ENCODE data around the gene CCDC3.
"Not testable (repeated sequence)": the region's sequence is repeated elsewhere in the genome, so short reads cannot be mapped to it uniquely, and the experiment has no call there.

Gene CCDC3

DNA sequence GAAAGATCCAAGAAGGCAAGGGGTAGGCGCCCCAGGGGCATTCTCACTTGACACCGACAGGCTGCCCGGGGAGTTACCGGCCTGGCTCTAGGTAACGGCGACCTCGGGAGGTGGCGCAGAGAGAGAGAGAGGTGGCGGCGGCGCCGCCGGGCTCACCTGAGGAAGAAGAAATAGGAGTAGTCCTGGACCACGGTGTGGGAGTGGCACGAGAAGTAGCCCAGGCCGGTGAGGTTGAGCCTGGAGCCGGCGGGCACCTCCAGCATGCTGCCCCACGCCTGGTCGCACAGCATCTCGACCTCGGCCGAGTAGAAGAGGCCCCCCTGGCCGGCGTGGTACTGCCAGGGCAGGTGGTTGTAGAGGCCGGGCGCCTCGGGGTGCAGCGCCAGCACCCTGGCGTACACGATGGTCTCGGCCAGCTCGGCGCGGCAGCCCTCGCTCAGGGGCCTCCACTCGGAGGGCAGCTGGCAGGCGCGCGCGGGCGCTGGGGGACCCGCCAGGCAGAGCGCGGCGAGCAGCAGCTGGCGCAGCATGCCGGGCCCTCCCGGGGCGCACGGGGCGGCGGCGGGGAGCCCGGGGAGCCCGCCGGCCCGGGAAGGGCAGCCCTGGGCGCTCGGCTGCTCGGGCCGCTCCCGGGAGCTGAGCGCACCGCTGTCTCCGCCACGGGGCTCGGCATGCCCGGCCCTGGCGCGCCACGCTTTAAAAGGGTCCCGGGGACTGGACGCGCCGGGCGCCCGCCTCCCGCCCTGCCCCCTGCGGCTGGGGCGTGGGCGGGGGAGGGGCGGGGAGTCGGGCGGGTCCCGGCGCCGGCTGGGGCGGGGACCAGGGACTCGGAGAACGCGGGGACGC lies at the start of gene CCDC3:
Gene CCDC3, minus strand, starts transcription at position 673 of the 846 bp plus-strand sequence. Its CDS starts 143 bp downstream, at position 530.
- DNase-seq = no peak

DNA sequence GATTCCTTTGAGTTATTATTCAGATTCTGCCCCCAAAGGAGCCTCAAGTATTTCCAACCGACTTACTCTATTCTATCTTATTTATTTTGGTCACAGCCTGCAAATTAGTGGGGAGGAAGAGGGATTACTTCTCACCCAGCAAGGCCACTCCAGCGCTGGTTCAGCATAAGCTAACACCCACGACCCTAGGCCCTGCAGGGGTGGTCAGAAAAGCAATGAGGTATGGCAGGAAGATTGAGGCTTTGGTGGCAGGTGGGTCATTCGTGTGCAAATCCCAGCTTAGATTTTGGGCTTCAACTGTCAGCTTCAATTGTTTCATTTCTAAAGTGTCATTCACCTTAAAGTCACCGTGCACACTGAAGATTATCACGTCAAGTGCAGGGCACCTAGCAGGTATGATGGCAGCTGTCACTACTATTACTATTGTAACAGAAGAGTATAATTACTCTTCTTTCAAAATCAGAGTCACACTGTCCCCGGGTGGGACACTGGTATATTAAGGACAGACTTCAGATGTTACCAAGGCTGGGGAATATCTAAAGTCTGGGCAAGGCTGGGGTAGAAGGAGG lies 49.7 kb upstream of the CCDC3 start:
- DNase-seq = no peak

DNA sequence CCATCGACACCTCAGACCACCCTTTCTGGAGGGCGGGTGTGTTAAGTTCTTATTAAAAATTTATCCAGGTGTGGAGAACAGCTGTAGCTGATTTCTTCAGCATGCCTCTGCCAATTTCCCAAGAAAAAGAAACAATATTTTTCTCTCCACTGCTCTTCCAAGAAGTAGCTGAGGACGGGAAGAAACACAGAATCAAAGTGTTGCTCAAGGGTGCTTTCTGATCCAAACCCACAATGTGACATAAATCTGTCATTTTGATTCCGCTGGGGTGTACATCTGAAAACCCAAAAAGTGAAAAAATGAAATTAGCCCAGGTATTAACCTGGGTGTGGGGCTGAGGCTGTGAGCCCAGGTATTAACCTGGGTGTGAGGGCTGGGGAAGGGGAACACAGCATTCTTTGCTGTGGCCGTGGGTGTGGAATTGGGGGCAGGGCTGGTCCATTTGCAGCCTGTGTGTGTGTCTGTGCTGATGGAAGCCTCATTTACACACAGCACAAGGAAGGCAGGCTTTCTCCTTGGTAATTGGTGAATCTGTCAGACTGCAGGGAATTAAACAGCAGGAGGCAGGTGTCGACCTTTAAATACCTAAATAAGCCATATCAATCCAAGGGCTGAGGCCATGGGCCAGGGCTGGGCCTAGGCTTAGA lies 48.4 kb upstream of the CCDC3 start:
- no peak for DNase-seq

DNA sequence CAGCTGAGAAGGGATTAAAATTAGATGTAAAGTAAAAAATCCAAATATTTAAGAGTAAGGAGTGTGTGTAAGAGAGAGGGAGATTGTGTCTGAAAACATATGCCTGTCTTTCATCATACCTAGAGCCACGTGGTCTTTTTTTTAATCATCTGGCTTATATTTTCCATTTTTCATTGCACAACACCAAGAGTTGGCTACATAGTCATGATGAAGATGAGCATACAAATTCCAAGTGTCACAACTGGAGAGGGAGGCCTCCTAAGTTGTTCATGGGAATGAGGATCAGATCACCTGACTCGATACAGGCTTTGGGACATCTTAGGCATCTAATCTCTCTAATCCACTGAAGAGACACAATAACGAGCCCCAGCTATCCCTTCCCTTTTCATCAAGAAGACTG lies 47.2 kb upstream of the CCDC3 start:
- DNase-seq = no peak

DNA sequence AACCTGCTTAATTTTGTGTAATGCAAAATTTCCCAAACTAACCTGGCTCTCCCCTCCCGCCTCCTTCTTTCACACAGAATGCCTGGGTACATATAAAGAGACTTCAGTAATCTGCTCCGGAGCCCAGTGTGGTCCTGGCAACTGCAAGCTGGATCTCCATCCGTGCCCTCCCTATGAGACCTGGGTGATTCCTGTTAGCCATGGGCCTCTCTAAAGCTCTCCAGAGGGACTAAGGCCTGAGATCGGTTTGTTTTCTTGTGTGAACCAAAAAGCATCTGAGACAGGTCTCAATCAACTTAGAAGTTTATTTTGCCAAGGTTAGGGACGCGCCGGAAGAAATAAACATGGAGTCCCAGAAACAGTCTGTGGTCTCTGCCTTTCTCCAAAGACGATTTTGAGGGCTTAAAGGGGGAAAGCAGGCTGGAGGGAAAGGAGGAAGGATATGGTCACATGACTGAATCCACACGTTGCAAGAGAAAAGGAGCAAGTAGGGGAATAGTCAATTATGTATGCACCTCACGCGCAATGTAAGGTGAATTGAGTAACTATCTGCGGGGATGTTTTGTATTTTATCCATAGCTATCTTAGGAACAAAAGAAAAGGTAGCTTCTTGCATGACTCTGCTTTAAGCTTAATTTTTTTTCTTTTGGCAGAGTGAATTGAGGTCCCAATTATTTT lies 46.2 kb upstream of the CCDC3 start:
- no peak for DNase-seq

DNA sequence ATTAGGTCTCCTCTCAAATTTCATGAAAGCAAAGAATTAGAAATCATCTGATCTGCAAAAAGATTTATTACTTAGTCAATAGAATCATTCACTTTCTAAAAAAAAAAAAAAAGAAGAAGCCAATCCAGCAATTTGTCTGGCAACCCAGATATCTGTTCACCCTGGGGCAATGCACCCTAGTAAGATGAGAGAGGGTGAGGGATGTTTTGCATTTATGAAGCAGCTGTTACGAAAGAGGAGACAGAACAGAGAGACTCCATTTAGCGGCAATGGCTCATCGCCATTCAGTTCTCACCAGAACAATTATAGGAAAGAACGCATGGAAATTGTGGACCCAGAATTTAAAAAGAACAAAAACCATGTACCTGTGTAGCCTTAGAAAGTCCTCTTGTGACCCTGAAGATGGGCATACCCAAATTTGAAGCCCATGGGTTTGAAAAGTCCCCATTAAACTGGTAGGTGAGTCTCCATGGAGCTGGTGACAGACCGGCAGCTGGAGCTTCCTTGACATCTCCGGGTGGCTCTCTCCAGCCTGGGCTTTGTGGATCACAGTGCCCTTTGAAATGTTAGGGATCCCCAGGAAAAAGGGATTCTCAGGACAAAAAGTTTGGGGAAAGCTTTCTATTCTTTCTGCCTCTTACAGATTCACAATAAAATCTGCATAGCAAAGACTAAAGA lies 45.5 kb upstream of the CCDC3 start:
- no peak for DNase-seq

DNA sequence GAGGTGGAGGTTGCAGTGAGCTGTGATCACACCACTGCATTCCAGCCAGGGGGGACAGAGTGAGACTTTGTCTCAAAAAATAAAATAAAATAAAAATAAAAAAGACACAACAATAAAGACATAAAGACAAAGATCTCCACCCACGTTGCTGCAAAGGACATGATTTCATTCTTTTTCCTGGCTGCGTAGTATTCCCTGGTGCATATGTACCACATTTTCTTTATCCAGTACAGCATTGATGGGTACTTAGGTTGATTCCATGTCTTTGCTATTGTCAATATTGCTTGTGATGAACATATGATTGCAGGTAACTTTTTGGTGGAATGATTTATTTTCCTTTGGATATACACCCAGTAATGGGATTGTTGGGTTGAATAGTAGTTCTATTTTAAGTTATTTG lies 42.0 kb upstream of the CCDC3 start:
- no peak for DNase-seq

DNA sequence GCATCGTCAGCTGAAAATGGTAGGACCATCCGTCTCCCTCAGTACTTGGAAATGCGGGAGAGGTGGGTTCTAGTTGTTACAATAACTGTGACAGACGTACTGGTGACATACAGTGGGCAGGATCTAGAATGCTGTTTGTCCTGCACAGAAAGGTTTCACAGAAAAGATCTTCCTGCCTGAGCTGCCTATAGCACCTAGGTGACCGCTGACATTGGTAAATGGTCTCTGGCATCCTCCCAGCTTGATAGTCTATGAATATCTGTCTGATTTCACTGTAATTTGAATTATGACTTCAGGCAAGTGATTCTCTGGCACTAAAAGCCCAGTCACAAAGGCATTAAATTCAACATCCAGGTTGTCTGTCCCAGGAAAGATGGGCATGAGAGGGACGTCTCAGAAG lies 38.2 kb upstream of the CCDC3 start:
- DNase-seq = no peak

DNA sequence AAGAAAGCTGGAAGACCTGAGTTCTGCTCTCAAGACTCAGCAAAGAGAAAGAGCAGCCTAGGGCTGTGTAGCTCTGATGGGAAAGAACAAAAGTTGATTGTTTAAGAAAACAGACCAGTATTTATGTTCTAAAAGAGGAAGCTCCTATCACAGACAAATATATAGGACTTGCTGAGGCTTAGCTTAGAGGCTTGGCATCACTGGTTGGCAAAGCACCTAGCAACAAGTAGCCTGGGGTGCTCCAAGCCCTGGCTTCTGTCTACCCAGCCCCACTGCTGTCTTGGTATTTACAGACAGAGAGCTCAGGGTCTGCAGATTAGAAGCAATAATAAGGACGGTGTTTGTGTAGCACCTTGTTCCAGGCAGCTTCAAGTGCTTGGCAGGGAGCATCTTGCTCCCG lies 36.9 kb upstream of the CCDC3 start:
- DNase-seq = no peak

DNA sequence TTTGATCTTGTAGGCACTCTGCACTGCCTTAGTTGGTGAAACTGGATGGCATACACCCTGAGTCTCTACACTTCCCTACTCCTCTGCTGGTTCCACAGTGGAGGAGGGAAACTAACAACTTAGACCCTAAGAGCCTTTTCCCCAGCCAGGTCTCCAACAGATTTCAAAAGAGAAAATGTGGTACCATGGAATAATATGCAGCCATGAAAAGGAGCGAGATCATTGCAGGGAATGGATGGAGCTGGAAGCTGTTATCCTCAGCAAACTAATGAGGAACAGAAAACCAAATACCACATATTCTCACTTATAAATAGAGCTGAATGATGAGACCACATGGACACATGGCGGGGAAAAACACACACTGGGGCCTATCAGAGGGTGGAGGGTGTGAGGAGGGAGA lies 36.3 kb upstream of the CCDC3 start:
- no peak for DNase-seq

DNA sequence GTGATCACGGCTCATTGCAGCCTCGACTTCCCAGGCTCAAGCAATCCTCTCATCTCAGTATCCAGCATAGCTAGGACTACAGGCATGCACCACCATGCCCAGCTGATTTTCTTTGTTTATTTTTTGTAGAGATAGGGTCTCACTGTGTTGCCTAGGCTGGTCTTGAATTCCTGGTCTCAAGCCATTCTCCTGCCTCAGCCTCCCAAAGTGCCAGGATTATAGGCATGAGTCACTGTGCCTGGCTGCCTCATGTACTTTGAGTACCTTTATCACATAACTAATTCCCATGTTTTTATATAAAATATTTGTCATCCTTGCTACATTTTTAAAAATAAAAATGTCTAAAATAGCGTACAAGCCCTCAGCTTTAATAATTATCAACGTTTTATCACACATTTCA lies 35.3 kb upstream of the CCDC3 start:
- DNase-seq = no peak

DNA sequence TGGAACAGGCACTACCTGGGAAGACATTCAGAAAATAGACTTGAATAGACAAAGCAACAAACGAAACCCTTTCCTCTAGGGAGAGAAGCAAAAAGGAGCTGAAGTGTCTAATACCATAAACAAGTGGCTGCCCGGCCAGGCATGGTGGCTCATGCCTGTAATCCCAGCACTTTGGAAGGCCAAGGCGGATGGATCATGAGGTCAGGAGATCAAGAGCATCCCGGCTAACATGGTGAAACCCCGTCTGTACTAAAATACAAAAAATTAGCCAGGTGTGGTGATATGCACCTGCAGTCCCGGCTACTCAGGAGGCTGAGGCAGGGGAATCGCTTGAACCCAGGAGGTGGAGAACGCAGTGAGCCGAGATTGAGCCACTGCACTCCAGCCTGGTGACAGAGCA lies 34.2 kb upstream of the CCDC3 start:
- DNase-seq = not testable (repeated sequence)

DNA sequence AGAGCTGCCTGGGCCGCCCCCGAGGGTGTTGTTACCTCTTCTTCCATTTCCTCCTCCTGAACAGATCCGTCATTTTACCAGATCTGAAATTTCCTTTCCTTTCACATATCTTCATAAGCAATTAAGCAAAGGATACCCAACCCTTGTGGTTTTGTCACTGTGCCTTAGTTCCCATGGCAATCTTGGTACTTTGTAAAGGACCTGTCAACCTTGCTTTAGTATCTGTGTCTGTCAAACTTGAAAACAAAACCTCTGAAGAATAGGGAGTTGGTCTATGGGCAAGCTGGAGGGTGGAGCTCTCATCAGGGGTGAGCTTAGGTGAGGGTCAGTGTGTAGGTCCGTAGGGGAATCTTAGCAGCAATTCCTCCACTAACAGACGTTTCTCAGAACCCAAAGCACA lies 25.4 kb upstream of the CCDC3 start:
- DNase-seq = no peak

DNA sequence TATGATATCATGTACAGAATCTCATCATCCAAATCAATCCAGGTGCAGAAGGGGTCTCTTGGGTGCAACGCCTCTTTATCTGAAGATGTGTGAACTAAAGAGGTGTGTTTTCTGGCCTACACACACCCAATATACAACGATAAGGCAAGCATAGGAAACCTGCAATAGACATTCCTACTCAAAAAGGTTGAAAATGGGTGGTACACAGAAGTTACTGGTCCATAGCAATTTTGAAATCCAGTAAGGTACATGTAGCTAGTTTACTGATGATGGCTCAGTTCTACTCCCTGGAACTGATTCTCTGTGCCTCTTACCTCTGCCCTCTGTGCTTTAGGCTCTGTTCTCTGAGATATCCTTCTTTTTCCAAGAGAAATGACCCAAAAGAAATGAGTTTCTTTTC lies 22.2 kb upstream of the CCDC3 start:
- DNase-seq = no peak

DNA sequence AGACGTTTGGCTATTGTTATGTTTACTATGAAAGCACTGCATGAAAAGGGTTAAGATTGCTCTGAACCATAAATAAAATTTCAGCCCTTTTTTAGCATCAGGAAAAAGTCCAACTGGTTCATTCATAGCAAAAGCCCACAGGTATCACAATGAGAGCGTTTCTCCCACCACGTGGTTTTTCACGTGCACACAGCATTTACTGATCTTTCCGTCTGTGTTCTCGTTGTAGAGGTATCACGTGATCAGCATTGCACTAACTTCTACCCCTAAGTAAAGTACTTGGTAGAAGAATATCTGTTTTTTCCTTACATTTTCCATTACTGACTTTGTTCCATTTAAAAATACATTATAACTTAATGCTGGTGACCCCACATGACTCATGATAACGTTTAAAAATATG lies 17.8 kb upstream of the CCDC3 start:
- no peak for DNase-seq

DNA sequence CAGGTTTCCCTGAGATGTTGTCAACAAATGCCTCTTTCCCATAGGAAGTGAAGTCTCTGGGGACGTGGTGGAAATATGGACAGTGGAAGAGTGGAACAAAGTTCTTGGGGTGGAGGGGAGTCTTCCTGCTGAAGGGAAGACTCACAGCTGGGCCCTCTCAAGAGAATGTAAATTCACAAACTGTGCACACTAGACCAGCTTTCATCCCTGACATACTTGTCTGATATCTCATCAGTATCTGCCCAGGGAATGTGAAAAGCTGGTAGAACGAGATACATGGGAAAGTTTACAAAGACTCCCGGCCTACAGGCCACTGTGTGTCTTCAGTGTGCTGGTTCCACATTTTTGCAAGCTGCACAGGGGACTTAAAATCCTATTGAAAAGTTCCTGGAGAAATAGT lies 16.7 kb upstream of the CCDC3 start:
- no peak for DNase-seq

DNA sequence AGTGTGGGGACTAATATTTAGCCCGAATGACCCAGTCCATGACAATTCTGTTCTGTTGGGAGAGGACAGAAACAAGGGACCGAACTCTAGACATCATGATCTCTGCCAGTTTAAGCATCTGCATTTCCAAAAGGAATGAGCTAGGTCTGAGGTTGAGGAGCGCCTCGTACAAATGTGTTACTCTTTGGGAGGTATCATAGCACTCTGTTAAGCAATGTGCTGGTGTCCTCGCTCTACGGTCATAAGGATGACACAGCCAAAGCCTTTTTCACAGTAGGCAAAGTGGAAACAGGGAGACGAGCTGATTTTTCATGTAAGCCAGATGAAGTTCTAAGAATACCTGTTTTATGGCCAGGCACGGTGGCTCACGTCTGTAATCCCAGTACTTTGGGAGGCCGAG lies 15.4 kb upstream of the CCDC3 start:
- no peak for DNase-seq

DNA sequence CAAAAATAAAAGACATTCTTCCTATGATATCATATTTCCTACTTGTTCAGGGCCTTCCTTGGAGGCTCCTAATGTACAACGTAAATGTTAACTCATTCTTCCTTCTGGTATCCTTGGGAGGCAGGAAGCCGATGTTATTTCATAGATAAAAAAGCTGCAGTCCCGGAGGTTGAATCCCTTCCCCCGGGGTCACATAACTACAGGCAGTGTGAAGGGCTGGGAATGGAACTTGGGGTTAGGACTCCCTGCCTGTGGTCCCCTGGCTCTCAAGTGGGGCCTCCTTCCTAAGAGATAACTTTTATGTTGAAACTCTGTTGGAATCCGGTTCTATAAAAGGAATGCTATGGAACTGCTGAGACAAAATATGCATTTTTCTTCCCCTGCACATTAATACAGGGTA lies 14.9 kb upstream of the CCDC3 start:
- DNase-seq = no peak

DNA sequence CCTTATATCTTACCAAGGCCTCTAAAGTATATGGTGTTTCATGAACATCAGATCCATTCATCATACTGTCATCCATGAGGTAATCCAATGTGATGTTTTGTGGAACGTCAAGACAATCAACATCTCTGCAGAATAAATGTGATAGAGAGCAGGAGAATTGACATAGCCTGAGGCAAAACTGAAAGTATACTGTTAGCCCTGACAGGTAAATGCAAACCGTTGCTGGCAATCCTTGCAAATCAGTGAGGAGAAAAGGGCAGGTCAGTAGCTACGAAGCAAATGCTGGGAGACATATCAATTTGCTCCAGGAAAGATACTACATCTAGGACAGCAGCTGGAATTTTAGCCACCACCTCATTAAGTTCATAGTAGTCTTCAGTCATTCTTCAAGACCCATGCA lies 4.5 kb upstream of the CCDC3 start:
- no peak for DNase-seq

DNA sequence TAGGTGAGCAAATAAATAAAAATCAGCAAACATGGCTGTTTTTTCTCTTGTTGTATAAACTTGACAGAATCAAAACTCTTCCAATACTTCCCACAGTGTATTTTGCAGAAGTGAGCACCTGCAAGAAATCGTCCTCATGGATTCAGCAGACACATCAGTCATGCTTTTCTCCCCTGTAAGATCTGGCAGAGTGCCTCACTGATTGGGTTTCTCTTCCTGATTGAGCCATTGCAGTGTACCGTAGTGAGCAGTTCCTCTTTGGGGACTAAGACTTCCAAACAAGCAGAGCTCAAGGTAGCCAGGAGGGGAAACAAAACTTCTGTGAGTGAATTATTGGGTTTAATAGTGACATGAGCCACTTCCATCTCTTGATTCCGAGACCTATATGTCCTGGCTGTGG lies 2.2 kb upstream of the CCDC3 start:
- no peak for DNase-seq

DNA sequence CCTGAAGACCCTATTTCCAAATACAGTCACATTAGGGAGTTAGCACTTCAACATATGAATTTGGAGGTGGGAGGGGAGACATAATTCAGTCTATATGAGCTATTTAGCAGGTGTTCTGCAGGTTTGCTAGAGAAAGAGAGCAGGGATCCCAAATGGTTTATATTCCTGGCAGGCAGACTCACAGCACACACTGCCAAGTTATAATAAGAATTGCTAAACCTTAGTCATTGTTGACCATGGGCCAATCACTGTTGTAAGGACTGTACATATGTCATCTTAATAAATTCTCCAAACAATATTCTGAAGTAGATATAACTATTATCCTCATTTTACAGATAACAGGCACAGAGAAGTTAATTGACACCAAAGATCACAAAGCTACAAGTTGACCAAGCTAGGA lies 1.5 kb upstream of the CCDC3 start:
- DNase-seq = no peak

DNA sequence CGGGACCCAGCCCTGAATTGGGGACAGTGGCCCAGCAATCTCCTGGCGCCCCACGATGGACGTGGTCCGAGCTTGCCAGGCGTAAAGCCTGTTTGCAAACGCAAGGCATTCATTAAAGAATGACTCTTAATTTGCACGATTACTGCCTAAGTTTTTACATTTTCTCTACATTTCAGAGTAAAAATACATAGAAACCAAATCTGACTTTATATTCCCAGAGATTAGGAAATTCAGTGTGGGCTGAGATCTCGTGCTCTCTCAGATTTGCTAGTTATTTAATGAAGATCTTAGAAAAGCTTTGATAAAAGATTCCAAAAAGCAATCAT lies 337 bp upstream of the CCDC3 start:
- DNase-seq = no peak

DNA sequence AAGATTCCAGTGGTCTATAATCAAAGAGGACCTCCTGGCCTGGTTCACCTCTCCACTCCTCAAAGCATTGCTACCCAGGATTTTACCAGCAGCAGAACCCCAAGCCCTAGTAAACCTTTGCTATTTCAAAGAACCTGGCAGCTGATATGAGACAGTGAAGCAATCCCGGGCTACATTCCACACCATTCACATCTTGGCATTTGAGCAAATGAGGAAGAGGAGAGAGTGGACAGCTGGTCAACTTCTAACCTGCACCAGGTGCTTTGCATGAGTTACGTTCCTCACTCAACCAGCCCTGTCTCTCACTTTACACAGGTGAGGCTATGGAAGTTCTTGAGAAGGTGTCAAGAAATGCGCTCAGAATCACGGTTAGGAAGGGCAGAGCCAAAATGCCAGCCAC lies 1.1 kb downstream of the CCDC3 start:
- DNase-seq = no peak

All from stimulated activated CD4-positive, alpha-beta T cell treated with anti-CD3 and anti-CD28 coated beads, Interleukin-4, amount 100 ng/mL, for 1 hour (primary cell).